K562 (cell line): ENCODE results near the gene SHISA9. TPM values are rescaled to one million over a fixed set of nuclear protein-coding genes. Genes with fewer than 3 reads are reported as not detected.

ENCODE experiments used
- ATAC-seq: fragments of 200-7000 bp; cut with Tn5 transposase; 3 replicates; pipeline ENCODE4 v1.9.1; 2020; ENCODE audit warnings: moderate library complexity
- BruUV-seq: library from RNA; stranded (reverse); fragments of 400-500 nt; replicated peaks from 2 replicates; lab custom pipeline; 2021; lab: Mats Ljungman, UMichigan
- CTCF ChIA-PET: fragments of 300-600 bp; formaldehyde crosslinking; extraction: SDS; loops from one replicate; lab custom pipeline; 2021; ENCODE audit warnings: low intra/inter-chr PET ratio; lab: Yijun Ruan, JAX
- POLR2A ChIA-PET: fragments of 300-600, 350-650 bp; sonication (Branson Sonifier 250); formaldehyde crosslinking; extraction: SDS; loops from one replicate; lab custom pipeline; 2021; ENCODE audit warnings: antibody characterized with exemption, inconsistent platforms; lab: Yijun Ruan, JAX
- DNase-seq, 4 experiments: peaks; one replicate each; pipeline versions ENCODE4 v3.0.0 to v3.0.0-alpha.2; 2011 to 2018; ENCODE audit warnings: low spot score in 3 of 4, mixed read lengths in 3 of 4; ENCODE audit errors: extremely low read depth in 1 of 4
- FAIRE-seq: peaks from 2 replicates; lab custom pipeline; 2011; peaks lifted over from hg19 to GRCh38; lab: Jason Lieb, UNC
- H2AFZ ChIP-seq: 2 replicates; pipeline ENCODE4 v1.6.0; 2011; ENCODE audit warnings: low read depth, low read length, control low read depth, inconsistent platforms
- H3K27ac ChIP-seq: fragments of 200-600 bp; 3 replicates; pipeline ENCODE4 v1.8.0; 2011; ENCODE audit warnings: low read depth, mild to moderate bottlenecking, control low read depth, inconsistent platforms, low read length, moderate library complexity, mixed read lengths; ENCODE audit errors: extremely low read depth
- H3K27me3 ChIP-seq, 2 experiments: fragments of 300-600 bp in 1 of 2; 2 replicates in 1 of 2; 3 replicates in 1 of 2; pipeline versions ENCODE4 v1.6.0 to v1.8.0; 2011; ENCODE audit warnings: inconsistent platforms in 2 of 2, low read length in 2 of 2, mild to moderate bottlenecking in 1 of 2, mixed read lengths in 1 of 2, moderate library complexity in 1 of 2; ENCODE audit not compliant: control insufficient read depth in 2 of 2, insufficient read depth in 2 of 2
- H3K36me3 ChIP-seq: fragments of 300-600 bp; 3 replicates; pipeline ENCODE4 v1.8.0; 2011; ENCODE audit warnings: mild to moderate bottlenecking, low read length, inconsistent platforms; ENCODE audit not compliant: control insufficient read depth, insufficient read depth
- H3K4me1 ChIP-seq, 2 experiments: fragments of 200-600 bp in 1 of 2; replicated peaks in 1 of 2; 2 replicates in 1 of 2; 3 replicates in 1 of 2; pipeline versions ENCODE4 v1.5.1 to v1.8.0; 2011; ENCODE audit warnings: inconsistent platforms in 2 of 2, low read length in 2 of 2, mild to moderate bottlenecking in 1 of 2, mixed read lengths in 1 of 2, moderate library complexity in 1 of 2; ENCODE audit not compliant: control insufficient read depth in 2 of 2, insufficient read depth in 2 of 2
- H3K4me2 ChIP-seq: 2 replicates; pipeline ENCODE4 v1.6.1; 2011; ENCODE audit warnings: low read length, control low read depth, inconsistent platforms, mixed read lengths; ENCODE audit not compliant: insufficient read depth
- H3K4me3 ChIP-seq: fragments of 200-600 bp; sonication (generic), shearing (Covaris generic); 2 replicates; pipeline ENCODE4 v1.5.1; 2016; ENCODE audit warnings: control low read depth, inconsistent platforms
- H3K79me2 ChIP-seq: fragments of 200-600 bp; 3 replicates; pipeline ENCODE4 v1.8.0; 2011; ENCODE audit warnings: low read length, inconsistent platforms; ENCODE audit not compliant: control insufficient read depth, insufficient read depth
- H3K9ac ChIP-seq, 2 experiments: 2 replicates each; pipeline versions ENCODE4 v1.6.0 to v1.6.1; 2011; ENCODE audit warnings: low read depth in 2 of 2, low read length in 2 of 2, control low read depth in 1 of 2, inconsistent platforms in 1 of 2, mild to moderate bottlenecking in 1 of 2, mixed read lengths in 1 of 2; ENCODE audit not compliant: insufficient read depth in 1 of 2
- H3K9me1 ChIP-seq: one replicate; pipeline ENCODE4 v1.6.0; 2011; ENCODE audit warnings: inconsistent platforms, mild to moderate bottlenecking, low read length, moderate library complexity; ENCODE audit not compliant: control insufficient read depth, insufficient read depth
- H3K9me3 ChIP-seq: replicated peaks from 2 replicates; pipeline ENCODE4 v1.5.1; 2011; ENCODE audit warnings: low read depth, low read length, inconsistent platforms; ENCODE audit not compliant: control insufficient read depth, insufficient read depth
- H4K20me1 ChIP-seq: replicated peaks from 2 replicates; pipeline ENCODE4 v1.6.1; 2011; ENCODE audit warnings: low read length, inconsistent platforms, mixed read lengths; ENCODE audit not compliant: control insufficient read depth, insufficient read depth
- AFF1 ChIP-seq, 2 experiments: fragments of 450-650 bp; IDR thresholded peaks; 2 replicates each; pipeline ENCODE4 v1.6.1; 2018; ENCODE audit warnings: mild to moderate bottlenecking in 2 of 2, low read depth in 1 of 2; ENCODE audit not compliant: partially characterized antibody in 2 of 2
- ATF6 ChIP-seq: sonication (generic); formaldehyde crosslinking; IDR thresholded peaks from 2 replicates; pipeline ENCODE4 v1.4.0; 2020; ENCODE audit warnings: mild to moderate bottlenecking, missing genetic modification reagents
- DLX4 ChIP-seq: fragments of 250-450 bp; sonication (Bioruptor Pico); IDR thresholded peaks from 2 replicates; pipeline ENCODE4 v1.6.1; 2021; ENCODE audit warnings: mild to moderate bottlenecking
- ERF ChIP-seq: fragments of 450-650 bp; formaldehyde crosslinking; IDR thresholded peaks from 2 replicates; pipeline ENCODE4 v1.4.0; 2020; ENCODE audit warnings: mild to moderate bottlenecking, mixed read lengths
- KLF10 ChIP-seq: fragments of 250-450 bp; sonication (Bioruptor Pico); IDR thresholded peaks from 2 replicates; pipeline ENCODE4 v1.6.1; 2021; ENCODE audit warnings: matching md5 sums
- KLF6 ChIP-seq: fragments of 250-450 bp; sonication (Bioruptor Pico); IDR thresholded peaks from 2 replicates; pipeline ENCODE4 v1.4.0; 2020; ENCODE audit warnings: mild to moderate bottlenecking, moderate library complexity, borderline replicate concordance
- MLLT1 ChIP-seq, 2 experiments: fragments of 450-650 bp; IDR thresholded peaks; 2 replicates each; pipeline ENCODE4 v1.6.1; 2016
- POLR3G ChIP-seq: IDR thresholded peaks from 2 replicates; pipeline ENCODE4 v1.6.1; 2011; ENCODE audit not compliant: insufficient read length, insufficient replicate concordance; ENCODE audit errors: extremely low read depth
- SIN3A ChIP-seq, 2 experiments: fragments of 150-350 bp in 1 of 2; IDR thresholded peaks; 2 replicates each; pipeline ENCODE4 v1.6.1; 2011 to 2016; ENCODE audit warnings: borderline replicate concordance in 2 of 2, low read depth in 2 of 2, low read length in 2 of 2, mild to moderate bottlenecking in 2 of 2, moderate library complexity in 2 of 2; ENCODE audit not compliant: control insufficient read depth in 1 of 2
- ZFP91 ChIP-seq: sonication (generic); formaldehyde crosslinking; IDR thresholded peaks from 2 replicates; pipeline ENCODE4 v1.8.0; 2022; ENCODE audit warnings: mild to moderate bottlenecking, missing genetic modification reagents
- WGBS: fragments of 100-300 bp; shearing (Covaris generic); methylation state at CpG from one replicate; pipeline ENCODE4 v1.1.6; 2016; ENCODE audit warnings: low coverage, mixed read lengths; ENCODE audit not compliant: insufficient coverage; ENCODE audit errors: missing lambda C conversion rate; 5-methylcytosine and 5-hydroxymethylcytosine counted together
- in situ Hi-C: fragments of 300-500 bp; cut with MboI; formaldehyde crosslinking; loops from 4 replicates; pipeline ENCODE4 v1.15.0; 2018; ENCODE audit warnings: inconsistent platforms, mixed read lengths
- intact Hi-C: fragments of 100-400 bp; cut with micrococcal nuclease; formaldehyde crosslinking; loops from 2 replicates; pipeline ENCODE4 v1.14.2; 2022
- polyA plus RNA-seq, 8 experiments: library from polyadenylated mRNA; depleted of rRNA in 4 of 8; stranded (reverse) in 5 of 8; unstranded in 3 of 8; fragments of >200 nt; fragmentation: Nextera tagmentation in 2 of 8; fragmentation: Illumina TruSeq in 1 of 8; extraction: Ambion mirVana in 2 of 8; extraction: Trizol in 1 of 8; gene quantifications; 2 replicates each; pipeline versions ENCODE4 v1.2.1 to v1.2.3, GENCODE V29; 2011 to 2014; ENCODE audit warnings: inconsistent platforms in 1 of 8, missing spikeins in 1 of 8
- total RNA-seq, 7 experiments: library from RNA; depleted of rRNA in 6 of 7; stranded (reverse); fragments of >200 nt in 6 of 7; fragmentation: Illumina TruSeq in 2 of 7; extraction: Trizol in 2 of 7; gene quantifications; 2 replicates each; pipeline versions ENCODE4 v1.2.1 to v1.2.3, GENCODE V29; 2011 to 2021; ENCODE audit warnings: low replicate concordance in 1 of 7

The SHISA9 gene
- total and polyA plus RNA-seq, 9 of the 15 experiments (the other 6 are each of a cell fraction or from before 2014, with no cell fraction given), result under 0.01 to 0.16 (median 0.01) TPM; not detected in 6

- WGBS, result 0% methylated on average over 3 of the region's 3 CpGs
- POLR2A ChIA-PET, result no interaction called here
- no TSS peak for BruUV-seq
- no peak overlapping the region for H3K4me3 ChIP-seq
- H3K79me2 ChIP-seq, result no peaks in the 10 kb centered on the region
- FAIRE-seq (no peak), ATAC-seq (no peak), DNase-seq (no peak)
- intact Hi-C loops (no loop called here), in situ Hi-C loops (no loop called here)
- no peaks in the 10 kb centered on the region for H3K9me3 ChIP-seq
- no peak overlapping the region for H3K27ac ChIP-seq
- no peaks in the 10 kb centered on the region for H3K9me1 ChIP-seq
- H2AFZ ChIP-seq, result no peak overlapping the region
- H3K9ac ChIP-seq, result no peak overlapping the region
- H3K4me1 ChIP-seq, result no peaks in the 10 kb centered on the region
- no peak overlapping the region for H3K4me2 ChIP-seq
- H4K20me1 ChIP-seq, result 0 out of 2 replicates have a peak, but pooled peaks cover 3% of the 10 kb centered on the region
- no peaks in the 10 kb centered on the region for H3K36me3 ChIP-seq
- H3K27me3 ChIP-seq, result no peaks in the 10 kb centered on the region
- CTCF ChIA-PET, result no interaction called here
- TF ChIP-seq ERF (CRISPR knock-in tag) (no peak), DLX4 (CRISPR knock-in tag) (no peak), ATF6 (CRISPR knock-in tag) (no peak), SIN3A (IDR thresholded peaks at IDR 0.05; ENCODE audit: borderline replicate concordance in 2 of 2, control insufficient read depth in 1 of 2, low read depth in 2 of 2, low read length in 2 of 2) (no peak), ZFP91 (CRISPR knock-in tag) (no peak), KLF10 (CRISPR knock-in tag) (no peak), AFF1 (IDR thresholded peaks at IDR 0.05; ENCODE audit: low read depth in 1 of 2, partially characterized antibody in 2 of 2) (no peak), POLR3G (no peak), MLLT1 (IDR thresholded peaks at IDR 0.05) (no peak), KLF6 (no peak)
Measured at GRCh38 chr16:12972246-12972645, 70.8 kb downstream of the SHISA9 start.
